HG03571 (cell line): ENCODE measurements around the gene INTS4.
"Not testable (repeated sequence)": the region's sequence is repeated elsewhere in the genome, so short reads cannot be mapped to it uniquely, and the experiment has no call there.

Source experiments
- ATAC-seq: cut with Tn5 transposase; IDR thresholded peaks from one replicate; pipeline ENCODE4 v1.9.1; 2021; ENCODE audit not compliant: unreplicated experiment

The INTS4 gene

DNA sequence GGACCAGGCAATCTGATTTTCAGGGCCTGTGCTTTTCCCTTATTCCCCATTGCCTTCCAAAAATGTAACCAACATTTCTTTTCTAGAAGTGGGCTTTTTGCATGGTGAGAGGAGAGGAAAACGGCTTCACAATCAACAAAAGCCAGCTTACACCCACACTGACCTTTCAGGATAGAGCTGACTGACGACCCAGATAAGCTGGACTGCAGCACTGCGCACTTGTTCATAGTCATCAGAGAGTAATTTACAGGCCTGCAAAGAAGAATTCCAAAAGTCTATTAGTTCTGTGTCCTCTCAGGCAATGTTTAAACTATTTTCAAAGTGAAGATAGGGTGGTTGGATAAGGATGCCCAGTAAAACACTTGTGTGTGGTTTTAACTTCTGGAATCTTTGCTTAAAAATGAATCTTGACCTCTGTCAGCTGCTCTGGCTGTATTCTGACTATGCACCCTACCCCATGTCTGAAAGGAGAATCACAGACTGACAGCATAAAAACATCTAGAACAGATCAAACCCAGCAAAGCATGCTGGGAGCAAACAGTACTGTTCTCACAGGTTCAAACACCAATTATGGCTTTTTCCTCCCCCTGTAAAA is 35.8 kb downstream of the INTS4 start:
- ATAC-seq = not testable (repeated sequence)

DNA sequence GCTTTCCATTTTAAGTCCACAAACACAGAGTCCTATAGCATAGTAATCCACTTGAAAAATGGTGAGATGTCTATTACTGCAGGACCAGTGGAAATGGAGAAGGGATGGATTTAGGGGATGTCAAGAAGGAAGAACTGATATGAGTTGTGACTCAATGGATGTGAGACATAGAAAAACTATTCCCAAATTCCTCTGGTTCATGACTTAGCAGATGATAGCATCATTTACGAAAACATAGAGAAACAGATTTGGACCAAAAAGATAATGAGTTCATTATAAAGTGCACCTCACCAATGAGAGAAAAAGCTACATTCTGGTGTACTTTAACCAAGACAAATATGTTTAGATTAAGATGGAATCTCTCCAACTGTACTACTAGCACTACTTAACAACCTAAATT is 51.2 kb downstream of the INTS4 start:
- ATAC-seq = not testable (repeated sequence)

DNA sequence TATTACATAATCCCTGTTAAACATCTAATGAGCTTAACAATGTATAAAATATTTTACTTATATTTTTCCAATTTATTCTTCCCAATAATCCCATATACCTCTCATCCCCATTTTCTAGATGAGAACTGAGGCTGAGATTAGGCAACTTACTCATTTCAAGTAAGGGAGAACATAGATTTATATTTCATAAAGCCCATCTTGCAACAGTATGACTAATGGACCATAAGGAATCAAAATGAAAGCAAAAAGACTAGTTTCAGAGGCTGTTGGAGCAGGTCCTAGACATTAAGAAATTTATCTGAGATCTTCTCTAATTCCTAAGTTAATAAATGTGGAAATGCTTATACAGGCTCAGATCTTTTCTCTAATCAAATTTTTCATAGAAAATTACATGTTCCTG is 52.0 kb downstream of the INTS4 start:
- ATAC-seq = not testable (repeated sequence)

DNA sequence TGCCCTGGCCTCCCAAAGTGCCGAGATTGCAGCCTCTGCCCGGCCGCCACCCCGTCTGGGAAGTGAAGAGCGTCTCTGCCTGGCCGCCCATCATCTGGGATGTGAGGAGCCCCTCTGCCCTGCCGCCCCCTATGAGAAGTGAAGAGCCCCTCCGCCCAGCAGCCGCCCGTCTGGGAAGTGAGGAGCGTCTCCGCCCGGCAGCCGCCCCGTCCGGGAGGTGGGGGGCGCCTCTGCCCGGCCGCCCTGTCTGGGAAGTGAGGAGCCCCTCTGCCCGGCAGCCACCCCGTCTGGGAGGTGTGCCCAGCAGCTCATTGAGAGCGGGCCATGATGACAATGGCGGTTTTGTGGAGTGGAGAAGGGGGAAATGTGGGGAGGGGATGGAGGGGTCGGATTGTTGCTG is 60.9 kb downstream of the INTS4 start:
- ATAC-seq = not testable (repeated sequence)

DNA sequence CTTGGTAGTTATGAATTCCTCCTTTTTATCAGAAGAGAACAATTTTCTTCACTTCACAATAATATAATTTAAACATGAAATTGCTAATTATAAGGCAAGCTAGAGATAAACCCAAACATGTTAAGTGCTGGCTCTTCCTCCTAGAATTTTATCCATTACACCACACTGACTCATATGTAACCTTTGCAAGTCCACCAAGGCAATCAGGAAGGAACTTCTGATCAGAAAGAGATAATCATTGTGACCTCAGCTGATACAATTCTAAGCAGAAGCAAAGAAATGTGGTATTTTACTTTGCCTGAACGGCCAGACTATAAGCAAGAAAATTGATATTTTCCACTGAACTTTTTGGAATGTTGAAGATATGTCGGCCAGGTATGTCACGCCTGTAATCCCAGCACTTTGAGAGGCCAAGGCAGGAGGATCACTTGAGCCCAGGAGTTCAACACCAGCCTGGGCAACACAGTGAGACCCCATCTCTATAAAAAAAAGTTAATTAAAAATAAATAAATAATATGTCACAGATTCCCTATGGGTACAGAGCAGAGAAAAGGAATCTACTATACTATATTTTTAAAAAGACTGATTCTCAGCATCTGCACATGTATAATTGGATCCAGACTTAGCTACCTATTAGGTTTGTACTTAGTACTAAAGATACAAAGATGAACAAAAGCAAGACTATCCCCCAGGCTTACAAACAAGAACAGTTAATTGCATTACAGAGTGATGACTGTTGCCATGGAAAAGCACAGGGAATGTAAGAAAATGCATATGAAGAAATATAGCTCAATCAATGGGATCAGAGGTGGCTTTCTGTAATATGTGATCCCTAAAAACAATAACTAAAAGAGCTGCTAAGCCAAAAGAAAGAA is 63.9 kb downstream of the INTS4 start:
- not testable (repeated sequence) for ATAC-seq

DNA sequence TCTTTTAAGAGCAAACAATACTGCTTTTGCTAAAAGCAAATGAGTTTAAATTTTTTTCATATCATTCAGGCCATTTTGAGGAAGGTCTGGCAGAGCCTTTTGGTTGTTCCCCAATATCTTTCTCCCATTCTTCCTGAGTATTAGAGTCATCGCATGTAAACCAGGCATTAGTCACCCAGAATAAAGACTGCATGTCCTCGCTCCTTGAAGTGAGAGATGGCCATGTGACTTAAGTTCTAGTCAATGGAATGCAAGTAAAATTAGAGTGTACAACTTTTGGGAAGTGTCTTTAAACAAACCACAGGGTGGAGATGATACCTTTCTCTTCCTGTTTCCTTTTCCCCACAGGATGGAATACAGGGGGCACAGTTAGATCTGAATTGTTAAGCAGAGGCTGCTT is 76.8 kb downstream of the INTS4 start:
- not testable (repeated sequence) for ATAC-seq

DNA sequence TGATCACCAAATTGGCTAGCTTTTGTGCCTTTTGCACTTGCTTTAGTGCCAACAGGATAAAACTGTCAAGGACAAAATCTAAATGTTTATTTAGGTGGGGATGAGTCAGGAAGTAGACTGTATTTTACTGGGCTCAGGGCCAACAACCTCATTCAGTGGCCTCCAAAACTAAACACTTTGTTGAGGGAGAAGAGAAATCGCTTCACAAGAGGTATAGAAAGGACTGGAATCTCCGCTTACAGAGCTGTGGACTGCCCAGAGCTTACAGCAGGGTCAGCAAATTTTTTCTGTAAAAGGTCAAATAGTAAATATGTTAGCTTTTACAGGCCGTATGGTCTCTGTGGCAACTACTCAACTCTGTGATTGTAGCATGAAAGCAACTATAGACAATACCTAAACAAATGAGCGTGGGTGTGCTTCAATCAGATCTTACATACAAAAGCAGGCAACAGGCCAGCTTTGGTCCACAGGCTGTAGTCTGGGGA is 80.1 kb downstream of the INTS4 start:
- not testable (repeated sequence) for ATAC-seq

DNA sequence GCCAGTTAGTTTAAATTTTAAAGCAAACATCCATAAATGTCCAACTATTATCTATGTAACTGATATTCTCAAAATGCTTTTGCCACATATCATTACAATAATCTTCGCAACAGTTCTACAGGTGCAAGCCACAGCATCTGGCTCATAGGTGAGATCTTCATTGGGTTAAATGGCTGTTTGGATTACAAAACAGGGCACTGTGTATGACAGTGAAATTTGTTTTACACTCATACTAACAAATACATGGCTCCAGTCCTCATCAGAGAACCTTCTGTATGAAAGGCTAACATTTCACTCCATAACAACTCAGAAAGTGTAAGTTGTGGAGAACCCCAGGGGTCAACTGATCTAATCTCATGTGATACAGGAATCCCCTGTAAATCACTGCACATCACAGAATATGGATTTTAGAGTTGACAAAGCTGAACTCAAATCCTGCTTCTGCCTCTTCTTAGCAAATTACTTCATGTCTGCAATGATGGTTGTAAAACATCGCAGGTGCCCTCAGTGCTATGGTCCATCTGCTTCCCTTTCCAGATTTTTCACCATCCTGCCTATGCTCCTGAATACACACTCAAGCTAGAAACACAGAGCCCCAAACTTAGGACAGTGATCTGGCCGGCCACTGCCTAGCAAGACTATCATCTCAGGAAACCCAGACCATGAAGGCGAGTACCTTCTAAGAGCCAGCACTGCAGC is 80.7 kb downstream of the INTS4 start:
- ATAC-seq = not testable (repeated sequence)

DNA sequence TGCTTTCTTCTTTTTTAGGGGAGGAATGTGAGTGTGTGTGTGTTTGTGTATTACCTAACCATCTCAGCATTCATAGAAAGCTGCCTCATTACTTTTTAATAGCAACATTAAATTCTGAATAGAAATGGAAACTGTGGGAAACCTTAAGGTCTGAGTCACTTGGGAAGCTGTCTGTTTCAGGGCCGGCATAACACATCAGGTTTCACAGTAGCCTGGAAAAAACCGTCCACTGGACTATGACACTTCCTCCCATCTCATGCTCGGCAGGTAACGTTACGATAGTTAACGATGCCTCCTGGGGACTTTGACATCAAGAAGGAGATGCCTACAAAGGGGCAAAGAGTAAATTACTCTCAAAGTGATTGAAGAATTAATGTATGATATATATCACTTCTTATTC is 83.6 kb downstream of the INTS4 start:
- ATAC-seq = not testable (repeated sequence)

DNA sequence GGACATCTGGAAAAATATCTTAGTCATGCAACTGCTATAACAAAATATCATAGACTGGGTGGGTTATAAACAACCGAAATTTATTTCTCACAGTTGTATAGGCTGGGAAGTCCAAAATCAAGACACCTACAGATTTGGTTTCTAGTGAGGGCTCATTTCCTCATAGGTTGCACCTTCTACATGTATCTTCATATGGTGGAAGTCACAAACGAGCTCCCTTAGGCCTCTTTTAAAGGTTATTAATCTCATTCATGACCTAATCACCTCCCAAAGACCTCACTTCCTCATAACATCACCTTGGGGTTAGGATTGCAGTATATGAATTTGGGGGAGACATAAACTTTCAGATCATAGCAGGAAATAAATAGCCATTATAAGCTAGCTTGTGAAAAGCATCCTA is 85.2 kb downstream of the INTS4 start:
- no peak for ATAC-seq

DNA sequence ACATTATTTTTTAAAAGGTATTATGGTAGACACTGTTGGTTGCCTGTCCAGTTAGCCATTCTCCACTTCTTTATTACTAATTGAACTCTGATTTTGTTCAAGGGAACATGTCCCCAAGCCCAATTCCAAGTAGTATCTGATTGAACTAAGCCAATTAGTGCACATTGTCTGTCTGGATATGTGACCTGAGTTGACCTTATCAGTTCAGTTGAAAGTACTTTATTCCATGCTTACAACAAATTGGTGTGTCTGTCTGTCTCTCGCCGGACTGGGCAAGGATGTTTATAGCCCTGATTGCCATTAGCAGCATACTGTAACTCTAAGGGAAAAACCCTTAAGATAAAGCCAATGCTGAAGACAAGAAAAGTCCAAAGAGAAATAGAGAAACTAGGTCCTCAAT is 85.6 kb downstream of the INTS4 start:
- ATAC-seq = no peak

DNA sequence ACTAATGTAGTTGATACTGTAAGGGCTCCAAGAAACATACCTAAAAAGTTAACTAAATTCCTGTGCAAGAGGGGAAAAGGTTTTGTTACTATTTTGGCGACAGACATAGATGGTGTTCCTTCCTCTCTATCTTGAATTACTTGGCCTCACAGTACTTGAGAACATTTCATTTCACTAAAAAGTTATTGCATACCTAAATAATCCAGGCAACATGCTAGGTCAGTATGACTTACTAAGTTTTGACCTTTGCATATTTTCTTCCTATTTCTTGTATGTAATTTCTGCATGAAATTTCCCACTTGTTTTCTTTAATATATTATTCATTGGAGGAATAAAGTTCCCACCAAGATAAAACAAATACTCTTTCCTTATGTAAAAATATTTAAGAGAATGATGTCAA is 99.5 kb downstream of the INTS4 start:
- not testable (repeated sequence) for ATAC-seq

DNA sequence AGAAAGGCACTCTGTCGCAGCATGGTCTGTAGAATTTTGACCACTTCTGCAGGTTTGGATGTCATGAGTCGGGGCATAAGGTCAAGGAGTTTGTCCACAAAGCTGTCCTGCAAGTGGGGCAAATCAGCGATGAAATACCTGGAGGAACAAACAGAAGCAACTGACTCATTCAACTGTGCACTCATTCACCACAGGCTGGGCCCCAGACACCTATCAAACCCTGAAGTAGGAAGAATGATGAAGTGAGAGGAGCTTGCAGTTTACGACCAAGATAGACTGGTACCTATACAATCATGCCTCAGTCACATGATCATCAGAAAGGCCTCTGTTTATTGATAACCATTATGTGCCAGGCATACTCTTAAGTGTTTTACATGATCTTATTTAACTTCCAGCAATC is 102.8 kb downstream of the INTS4 start:
- ATAC-seq = not testable (repeated sequence)

DNA sequence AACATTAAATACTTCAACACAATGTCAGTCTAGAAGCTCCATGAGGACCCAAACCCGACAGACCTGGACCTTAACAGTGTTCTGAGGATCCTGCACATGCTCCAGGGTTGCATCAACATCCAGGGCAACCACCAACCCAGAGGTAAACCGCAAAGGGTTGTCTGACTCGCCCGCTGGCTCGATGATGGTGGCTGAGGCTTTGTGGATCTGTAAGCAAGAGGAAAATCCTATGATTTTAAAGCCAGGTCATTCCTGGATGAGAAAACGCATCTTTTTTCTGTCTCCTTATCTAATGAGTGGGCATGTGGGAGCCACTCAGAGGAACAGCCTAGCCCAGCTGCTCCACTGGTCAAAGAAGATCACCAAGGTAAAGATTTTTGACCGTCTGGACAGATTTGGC is 103.2 kb downstream of the INTS4 start:
- ATAC-seq = not testable (repeated sequence)

DNA sequence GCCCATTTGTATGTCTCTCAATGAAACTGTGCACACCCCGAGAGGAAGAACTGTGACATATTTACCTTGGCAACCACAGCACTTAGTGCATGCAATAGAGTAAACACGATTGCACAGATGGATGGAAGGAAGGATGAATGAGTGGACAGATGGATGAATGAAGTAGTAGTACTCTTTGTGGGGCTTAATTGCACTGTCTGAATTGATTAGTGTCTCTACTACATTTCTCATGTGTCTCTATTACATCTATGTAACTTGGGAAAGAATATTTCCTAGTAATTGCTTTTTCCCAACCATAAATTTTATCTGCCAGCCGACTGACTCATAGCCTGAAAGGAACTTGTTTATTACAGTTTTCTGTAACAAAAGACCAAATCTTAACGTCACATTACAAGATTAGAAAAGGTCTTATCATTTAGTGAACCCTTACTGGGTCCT is 103.8 kb downstream of the INTS4 start:
- not testable (repeated sequence) for ATAC-seq

DNA sequence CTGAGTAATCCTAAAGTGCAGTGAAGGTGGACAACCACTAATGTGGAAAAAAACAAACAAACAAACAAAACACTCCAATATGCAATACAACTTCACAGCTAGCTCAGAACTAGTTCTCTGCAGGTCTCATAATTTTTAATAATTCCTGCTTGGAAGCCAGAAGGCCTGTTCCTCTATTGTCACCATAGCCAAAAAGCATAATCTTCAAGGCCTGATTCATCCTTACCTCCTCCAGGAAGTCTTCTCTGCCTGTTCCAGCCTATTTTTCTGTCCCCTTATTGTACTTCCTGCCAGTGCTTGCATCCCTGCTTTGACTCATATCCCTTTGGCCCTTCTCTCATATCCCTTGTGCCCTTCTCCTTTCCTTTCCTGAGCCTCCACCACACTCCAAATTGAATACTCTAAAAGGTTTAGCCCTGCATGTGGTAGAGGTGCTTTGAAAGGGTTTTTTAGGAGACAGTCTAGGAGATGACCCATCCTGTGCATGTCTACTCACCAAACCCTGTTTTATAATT is 104.3 kb downstream of the INTS4 start:
- not testable (repeated sequence) for ATAC-seq

DNA sequence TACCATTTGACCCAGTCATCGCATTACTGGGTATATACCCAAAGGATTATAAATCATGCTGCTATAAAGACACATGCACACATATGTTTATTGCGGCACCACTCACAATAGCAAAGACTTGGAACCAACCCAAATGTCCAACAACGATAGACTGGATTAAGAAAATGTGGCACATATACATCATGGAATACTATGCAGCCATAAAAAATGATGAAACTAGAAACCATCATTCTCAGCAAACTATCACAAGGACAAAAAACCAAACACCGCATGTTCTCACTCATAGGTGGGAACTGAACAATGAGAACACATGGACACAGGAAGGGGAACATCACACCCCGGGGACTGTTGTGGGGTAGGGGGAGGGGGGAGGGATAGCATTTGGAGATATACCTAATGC is 105.4 kb downstream of the INTS4 start:
- ATAC-seq = not testable (repeated sequence)

DNA sequence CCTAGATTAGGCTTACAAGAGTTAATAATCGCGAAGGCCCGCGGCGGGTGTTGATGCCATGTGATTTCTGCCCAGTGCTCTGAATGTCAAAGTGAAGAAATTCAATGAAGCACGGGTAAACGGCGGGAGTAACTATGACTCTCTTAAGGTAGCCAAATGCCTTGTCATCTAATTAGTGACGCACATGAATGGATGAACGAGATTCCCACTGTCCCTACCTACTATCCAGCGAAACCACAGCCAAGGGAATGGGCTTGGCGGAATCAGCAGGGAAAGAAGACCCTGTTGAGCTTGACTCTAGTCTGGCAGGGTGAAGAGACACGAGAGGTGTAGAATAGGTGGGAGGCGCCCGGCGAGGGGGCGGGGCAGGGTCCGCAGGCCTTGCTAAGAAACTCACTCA is 108.1 kb downstream of the INTS4 start:
- no peak for ATAC-seq

DNA sequence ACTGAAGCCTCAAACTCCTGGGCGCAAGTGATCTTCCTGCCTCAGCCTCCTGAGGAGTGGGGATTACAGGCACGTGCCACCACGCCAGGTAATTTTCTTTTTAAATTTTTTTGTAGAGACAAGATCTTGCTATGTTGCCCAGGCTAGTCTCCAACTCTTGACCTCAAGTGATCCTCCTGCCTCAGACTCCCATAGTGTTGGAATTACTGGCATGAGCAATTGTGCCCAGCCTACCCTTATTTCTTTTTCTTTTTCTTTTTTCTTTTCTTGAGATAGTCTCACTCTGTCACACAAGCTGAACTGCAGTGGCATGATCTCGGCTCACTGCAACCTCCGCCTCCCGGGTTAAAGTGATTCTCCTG is 109.7 kb downstream of the INTS4 start:
- no peak for ATAC-seq

DNA sequence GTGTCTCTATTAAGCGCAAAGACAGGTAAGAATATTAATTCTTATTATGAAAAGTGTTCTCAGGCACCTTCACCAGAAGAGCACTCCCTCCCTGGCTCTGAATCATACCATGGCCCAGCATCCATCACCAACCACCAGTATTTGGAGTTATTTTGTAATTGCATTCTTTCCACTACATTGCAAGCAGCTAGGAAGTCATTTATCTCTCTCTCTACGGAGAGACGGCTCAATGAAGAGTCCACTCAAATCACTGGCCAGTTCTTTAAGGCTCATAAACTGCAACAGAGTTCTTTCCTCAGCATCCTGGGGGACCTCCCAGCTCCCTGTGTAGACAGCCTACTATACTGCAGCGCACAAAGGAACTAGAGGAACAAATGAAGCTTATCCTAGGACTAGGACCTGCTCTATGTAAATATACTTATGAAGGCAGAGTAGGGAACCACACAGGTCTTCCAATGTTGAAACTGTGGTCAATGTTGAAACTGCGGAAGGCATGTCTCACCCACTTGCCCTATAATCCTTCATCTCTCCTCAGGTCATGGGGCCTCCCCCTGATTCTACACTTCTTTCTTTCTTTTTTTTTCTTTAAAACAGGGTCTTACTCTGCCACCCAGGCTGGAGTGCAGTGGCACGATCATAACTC is 110.2 kb downstream of the INTS4 start:
- no peak for ATAC-seq

DNA sequence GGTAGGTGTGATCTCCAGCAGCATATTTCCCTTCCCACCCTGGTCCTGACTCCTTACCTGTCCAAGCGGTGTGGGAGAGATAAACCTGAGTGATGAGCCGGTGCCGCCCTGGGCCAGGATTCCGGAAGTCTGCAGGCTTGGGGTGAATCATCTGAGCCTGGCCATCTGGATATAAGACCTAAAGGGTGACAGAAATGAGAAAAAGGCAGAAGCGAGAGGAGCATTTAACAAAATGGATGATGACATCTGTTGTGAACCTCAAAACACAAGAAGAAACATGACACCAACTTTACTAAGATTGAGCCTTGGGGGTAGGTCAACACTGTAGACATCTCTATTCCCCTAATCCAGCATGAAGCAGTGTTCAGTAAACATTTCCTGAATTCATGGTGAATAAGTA is 110.7 kb downstream of the INTS4 start:
- no peak for ATAC-seq
